MCF 10A (cell line): ENCODE results near the gene PIP5KL1. TPM values are rescaled to one million over a fixed set of nuclear protein-coding genes. Genes with fewer than 3 reads are reported as not detected.
A peak's percentile ranks its signal among the peaks of the same experiment; 100 is the strongest.

Experiments used
- BruUV-seq: library from RNA; stranded (reverse); fragments of 400-500 nt; replicated peaks from 2 replicates; lab custom pipeline; 2021; lab: Mats Ljungman, UMichigan
- CTCF ChIA-PET: fragments of 300-600 bp; sonication (Branson Sonifier 250); formaldehyde crosslinking; extraction: SDS; loops from one replicate; lab custom pipeline; 2021; ENCODE audit warnings: antibody characterized with exemption, inconsistent platforms; lab: Yijun Ruan, JAX
- POLR2A ChIA-PET: fragments of 300-600, 350-650 bp; sonication (Branson Sonifier 250); formaldehyde crosslinking; extraction: SDS; loops from one replicate; lab custom pipeline; 2020; ENCODE audit warnings: antibody characterized with exemption, inconsistent platforms; lab: Yijun Ruan, JAX
- DNase-seq: peaks from one replicate; pipeline ENCODE4 v3.0.0-alpha.2; 2018; ENCODE audit not compliant: unreplicated experiment
- H3K27ac Mint-ChIP-seq: one replicate; pipeline ENCODE4 v1.8.0; 2022; ENCODE audit warnings: mild to moderate bottlenecking, low read depth, mixed read lengths; ENCODE audit not compliant: unreplicated experiment
- H3K27me3 Mint-ChIP-seq: one replicate; pipeline ENCODE4 v1.8.0; 2022; ENCODE audit warnings: mixed read lengths; ENCODE audit not compliant: insufficient read depth, unreplicated experiment
- H3K36me3 Mint-ChIP-seq: one replicate; pipeline ENCODE4 v1.8.0; 2022; ENCODE audit warnings: mild to moderate bottlenecking, moderate library complexity, mixed read lengths; ENCODE audit not compliant: insufficient read depth, unreplicated experiment
- H3K4me1 Mint-ChIP-seq: one replicate; pipeline ENCODE4 v1.8.0; 2022; ENCODE audit warnings: mixed read lengths; ENCODE audit not compliant: insufficient read depth, unreplicated experiment
- H3K4me3 Mint-ChIP-seq: one replicate; pipeline ENCODE4 v1.8.0; 2022; ENCODE audit warnings: mild to moderate bottlenecking, moderate library complexity, mixed read lengths; ENCODE audit not compliant: unreplicated experiment
- H3K9me3 Mint-ChIP-seq: one replicate; pipeline ENCODE4 v1.8.0; 2022; ENCODE audit warnings: mixed read lengths; ENCODE audit not compliant: unreplicated experiment
- intact Hi-C: fragments of 100-400 bp; cut with micrococcal nuclease; formaldehyde crosslinking; loops from 2 replicates; pipeline ENCODE4 v1.14.1; 2022
- total RNA-seq: library from RNA; stranded (reverse); gene quantifications from 2 replicates; pipeline ENCODE4 v1.2.3, GENCODE V29; 2022
- TF ChIP-seq, protein P1 (sequence below): fragments of 200-600 bp; IDR thresholded peaks from one replicate; pipeline ENCODE4 v1.8.0; 2022; ENCODE audit warnings: antibody characterized with exemption, mild to moderate bottlenecking; ENCODE audit not compliant: unreplicated experiment

The PIP5KL1 gene
- total RNA-seq, 1 experiment from 2014 or later, result 4.0 TPM

GRCh38 chr9:127935765-127936221 lies 5.2 kb upstream of the PIP5KL1 start:
- CTCF ChIA-PET, result interaction anchor here (1.9 kb wide), 1 partner anchor 15 kb away, joined by 5 read pairs; no protein-coding TSS in a partner anchor
- TF ChIP-seq, protein P1, sequence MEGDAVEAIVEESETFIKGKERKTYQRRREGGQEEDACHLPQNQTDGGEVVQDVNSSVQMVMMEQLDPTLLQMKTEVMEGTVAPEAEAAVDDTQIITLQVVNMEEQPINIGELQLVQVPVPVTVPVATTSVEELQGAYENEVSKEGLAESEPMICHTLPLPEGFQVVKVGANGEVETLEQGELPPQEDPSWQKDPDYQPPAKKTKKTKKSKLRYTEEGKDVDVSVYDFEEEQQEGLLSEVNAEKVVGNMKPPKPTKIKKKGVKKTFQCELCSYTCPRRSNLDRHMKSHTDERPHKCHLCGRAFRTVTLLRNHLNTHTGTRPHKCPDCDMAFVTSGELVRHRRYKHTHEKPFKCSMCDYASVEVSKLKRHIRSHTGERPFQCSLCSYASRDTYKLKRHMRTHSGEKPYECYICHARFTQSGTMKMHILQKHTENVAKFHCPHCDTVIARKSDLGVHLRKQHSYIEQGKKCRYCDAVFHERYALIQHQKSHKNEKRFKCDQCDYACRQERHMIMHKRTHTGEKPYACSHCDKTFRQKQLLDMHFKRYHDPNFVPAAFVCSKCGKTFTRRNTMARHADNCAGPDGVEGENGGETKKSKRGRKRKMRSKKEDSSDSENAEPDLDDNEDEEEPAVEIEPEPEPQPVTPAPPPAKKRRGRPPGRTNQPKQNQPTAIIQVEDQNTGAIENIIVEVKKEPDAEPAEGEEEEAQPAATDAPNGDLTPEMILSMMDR, result no peak
- POLR2A ChIA-PET, result interaction anchor here (0.6 kb wide), 1 partner anchor 17 kb away, joined by 3 read pairs; no protein-coding TSS in a partner anchor
- no peaks in the 10 kb centered on the region for H3K9me3 Mint-ChIP-seq
- H3K27ac Mint-ChIP-seq, result peak overlapping the region; percentile 79
- H3K27me3 Mint-ChIP-seq, result no peaks in the 10 kb centered on the region
- peaks cover 14% of the 10 kb centered on the region for H3K36me3 Mint-ChIP-seq
- BruUV-seq, result no TSS peak
- peaks cover 29% of the 10 kb centered on the region for H3K4me1 Mint-ChIP-seq
- intact Hi-C loops, result no loop called here
- no peak for DNase-seq
- peak overlapping the region; percentile 82 for H3K4me3 Mint-ChIP-seq

DNA sequence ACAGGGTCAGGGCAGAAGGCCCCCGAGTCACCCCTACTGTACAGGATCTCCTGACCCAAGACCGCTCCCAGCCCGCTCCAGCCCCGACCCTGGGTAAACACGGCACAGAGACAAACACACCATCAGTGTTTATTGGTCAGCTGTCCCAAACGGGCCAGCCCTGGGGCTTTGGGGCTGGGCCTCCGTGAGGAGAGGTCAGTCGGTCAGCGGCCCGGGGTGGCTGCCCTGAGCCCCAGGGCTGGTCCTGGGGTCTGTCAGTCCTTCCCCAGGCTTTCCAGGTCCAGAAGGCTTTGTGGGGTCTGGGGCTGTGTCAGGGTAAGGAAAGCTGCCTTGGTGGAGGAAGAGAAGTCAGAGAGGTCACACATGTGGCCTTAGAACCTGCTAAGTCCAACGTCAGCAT lies 4.4 kb upstream of the PIP5KL1 start:
- Mint-ChIP-seq H3K27ac (peak overlapping the region; percentile 79), H3K27me3 (no peaks in the 10 kb centered on the region), H3K4me1 (peaks cover 29% of the 10 kb centered on the region), H3K4me3 (no peak overlapping the region), H3K36me3 (peaks cover 14% of the 10 kb centered on the region), H3K9me3 (no peaks in the 10 kb centered on the region)
- no peak for DNase-seq
- TF ChIP-seq, protein P1, result no peak
- ChIA-PET POLR2A (interaction anchor here (0.8 kb wide), 1 partner anchor 14 kb away, joined by 3 read pairs; no protein-coding TSS in a partner anchor), CTCF (interaction anchor here (0.8 kb wide), 1 partner anchor 101 kb away, joined by 3 read pairs; no protein-coding TSS in a partner anchor)
- intact Hi-C loops, result no loop called here
- no TSS peak for BruUV-seq

GRCh38 chr9:127934248-127934647 lies 3.7 kb upstream of the PIP5KL1 start:
- POLR2A ChIA-PET, result interaction anchor here (0.8 kb wide), 1 partner anchor 13 kb away, joined by 3 read pairs; no protein-coding TSS in a partner anchor
- CTCF ChIA-PET, result interaction anchor here (0.6 to 1.3 kb wide), 4 partner anchors 10 to 153 kb away, joined by 3 to 4 read pairs (median 3); no protein-coding TSS in a partner anchor
- DNase-seq, result no peak
- intact Hi-C loops, result no loop called here
- peak overlapping the region; percentile 31 for H3K4me3 Mint-ChIP-seq
- peaks cover 29% of the 10 kb centered on the region for H3K4me1 Mint-ChIP-seq
- peaks cover 14% of the 10 kb centered on the region for H3K36me3 Mint-ChIP-seq
- TF ChIP-seq, protein P1, result no peak
- H3K27me3 Mint-ChIP-seq, result no peaks in the 10 kb centered on the region
- H3K9me3 Mint-ChIP-seq, result no peaks in the 10 kb centered on the region
- BruUV-seq, result no TSS peak
- H3K27ac Mint-ChIP-seq, result no peak overlapping the region

DNA sequence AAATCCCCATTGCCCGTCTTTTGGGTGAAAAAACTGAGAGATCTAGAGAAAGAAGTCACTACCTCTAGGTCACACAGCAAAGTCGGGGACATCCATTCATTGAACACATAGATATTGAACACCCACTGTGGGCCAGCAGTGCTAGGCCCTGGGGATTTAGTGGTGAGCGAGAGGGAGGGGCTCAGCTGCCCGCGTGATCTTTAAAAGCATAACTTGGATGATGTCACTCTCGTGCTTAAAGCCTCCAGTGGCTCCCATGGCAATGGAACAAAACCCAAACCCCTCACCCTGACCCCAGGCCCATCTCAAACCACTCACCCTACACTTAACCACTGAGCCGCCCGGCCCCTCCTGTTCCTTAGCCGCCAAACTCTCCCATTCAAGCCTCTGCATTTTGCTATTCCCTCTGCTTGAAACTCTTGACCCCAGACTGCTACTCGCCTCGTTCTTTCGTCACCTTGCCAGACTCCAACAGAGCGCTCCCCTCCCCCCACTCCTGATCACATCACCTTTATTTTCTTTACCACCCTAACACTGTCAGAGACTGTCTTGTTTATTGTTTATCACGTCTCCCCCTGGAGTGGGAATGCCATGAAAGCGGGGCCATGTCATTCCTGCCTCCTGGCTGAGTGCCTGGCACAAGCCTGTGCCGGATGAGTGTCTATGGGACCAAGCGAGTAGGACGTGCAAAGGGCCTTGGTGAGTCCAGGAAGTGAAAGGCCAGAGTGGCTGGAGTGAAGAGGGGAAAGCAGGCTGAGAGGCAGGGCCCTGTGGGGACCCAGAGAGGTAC lies 710 bp upstream of the PIP5KL1 start:
- no peaks in the 10 kb centered on the region for H3K36me3 Mint-ChIP-seq
- H3K4me1 Mint-ChIP-seq, result peaks cover 23% of the 10 kb centered on the region
- peak overlapping the region; percentile 51 for H3K4me3 Mint-ChIP-seq
- CTCF ChIA-PET, result no interaction called here
- BruUV-seq, result no TSS peak
- TF ChIP-seq, protein P1, result no peak
- POLR2A ChIA-PET, result interaction anchor here (1.1 to 1.9 kb wide), 3 partner anchors 9 to 197 kb away, joined by 3 to 8 read pairs (median 3); partner anchors contain the start of gene TOR2A
- peak; percentile 58 for DNase-seq
- no peak overlapping the region for H3K27ac Mint-ChIP-seq
- no peaks in the 10 kb centered on the region for H3K9me3 Mint-ChIP-seq
- no peaks in the 10 kb centered on the region for H3K27me3 Mint-ChIP-seq
- intact Hi-C loops, result no loop called here
